ENCODE measurements around the gene SYT15. TPM values are rescaled to one million over a fixed set of nuclear protein-coding genes. Genes with fewer than 3 reads are reported as not detected.
A peak's percentile ranks its signal among the peaks of the same experiment; 100 is the strongest.

Gene SYT15
- total and polyA plus RNA-seq, 10 donors = 0.20 to 8.4 (median 2.4) TPM

DNA sequence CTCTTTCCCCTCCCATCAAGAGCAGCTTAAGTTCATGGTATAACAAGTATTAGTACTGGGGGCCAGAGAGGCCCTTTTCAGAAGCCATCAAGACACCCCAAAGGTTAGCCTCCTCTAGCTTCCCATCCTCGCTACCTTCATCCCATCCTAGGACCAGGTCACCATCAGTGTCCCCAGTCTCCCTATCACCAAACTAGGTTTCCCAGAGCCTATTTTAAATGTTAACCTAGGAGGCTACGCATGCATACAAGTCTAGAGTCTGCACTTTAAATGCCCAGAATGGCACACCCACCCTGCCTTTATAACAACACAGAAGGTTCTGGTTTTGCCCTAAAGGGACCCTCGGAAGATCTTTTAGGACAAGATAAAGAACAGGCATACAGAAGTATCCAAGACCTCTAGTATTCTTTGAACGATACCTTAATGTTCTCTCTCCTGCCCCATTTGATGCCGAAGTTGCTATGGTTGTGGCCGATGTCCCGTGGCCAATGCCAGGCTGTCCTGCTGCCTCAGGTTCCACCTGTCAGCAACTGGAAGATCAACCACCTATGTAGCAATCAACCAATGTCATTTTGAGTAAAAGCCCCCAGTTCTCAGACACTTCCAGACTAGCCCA, 24.7 kb upstream of the SYT15 start:
- TF ChIP-seq, protein P1, sequence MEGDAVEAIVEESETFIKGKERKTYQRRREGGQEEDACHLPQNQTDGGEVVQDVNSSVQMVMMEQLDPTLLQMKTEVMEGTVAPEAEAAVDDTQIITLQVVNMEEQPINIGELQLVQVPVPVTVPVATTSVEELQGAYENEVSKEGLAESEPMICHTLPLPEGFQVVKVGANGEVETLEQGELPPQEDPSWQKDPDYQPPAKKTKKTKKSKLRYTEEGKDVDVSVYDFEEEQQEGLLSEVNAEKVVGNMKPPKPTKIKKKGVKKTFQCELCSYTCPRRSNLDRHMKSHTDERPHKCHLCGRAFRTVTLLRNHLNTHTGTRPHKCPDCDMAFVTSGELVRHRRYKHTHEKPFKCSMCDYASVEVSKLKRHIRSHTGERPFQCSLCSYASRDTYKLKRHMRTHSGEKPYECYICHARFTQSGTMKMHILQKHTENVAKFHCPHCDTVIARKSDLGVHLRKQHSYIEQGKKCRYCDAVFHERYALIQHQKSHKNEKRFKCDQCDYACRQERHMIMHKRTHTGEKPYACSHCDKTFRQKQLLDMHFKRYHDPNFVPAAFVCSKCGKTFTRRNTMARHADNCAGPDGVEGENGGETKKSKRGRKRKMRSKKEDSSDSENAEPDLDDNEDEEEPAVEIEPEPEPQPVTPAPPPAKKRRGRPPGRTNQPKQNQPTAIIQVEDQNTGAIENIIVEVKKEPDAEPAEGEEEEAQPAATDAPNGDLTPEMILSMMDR (IDR thresholded peaks at IDR 0.05 in 8 of 11, conservative IDR thresholded peaks at IDR 0.05 in 3 of 11) = no peak
- no peak for TF ChIP-seq POLR2AphosphoS5 (IDR thresholded peaks at IDR 0.05)
- TF ChIP-seq POLR2A (IDR thresholded peaks at IDR 0.05) = no peak
- Histone ChIP-seq H3K36me3 (no peaks in the 10 kb centered on the region), H3K4me3 (no peak overlapping the region), H3K9me3 (no peaks in the 10 kb centered on the region), H3K27ac (no peak overlapping the region), H3K27me3 (replicated peaks in 1 of 7) (peaks cover 15 to 72% (median 44%) of the 10 kb centered on the region in 7 donors), H3K4me1 (peaks cover 0 to 19% (median 12%) of the 10 kb centered on the region in 6 donors)
- intact Hi-C loops (cut with DNase I; ENCODE audit: low total_unique reads) = no loop called here
- no peak for DNase-seq
- WGBS, 5 donors = 84 to 91% (median 89%) methylated on average over 7 of the region's 7 CpGs

DNA sequence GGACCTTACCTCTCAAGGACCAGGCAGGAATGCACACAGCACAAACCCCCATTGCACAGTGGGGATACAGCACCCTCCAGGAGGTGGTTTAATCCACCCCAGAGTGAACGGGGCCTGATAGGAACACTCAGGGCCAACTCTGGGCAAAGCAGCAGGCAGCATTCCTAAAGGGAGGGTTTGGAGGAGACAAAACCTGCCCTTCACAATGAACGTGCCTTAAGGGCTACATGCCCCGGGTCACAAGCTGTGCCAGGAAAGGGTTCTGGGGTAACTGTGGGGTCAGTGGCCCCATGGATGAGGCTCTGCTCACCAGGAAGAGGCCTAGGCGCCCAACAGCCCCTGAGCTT, 23.6 kb upstream of the SYT15 start:
- 43 to 83% (median 68%) methylated on average over 4 of the region's 4 CpGs for WGBS, 5 donors
- Histone ChIP-seq H3K36me3 (no peaks in the 10 kb centered on the region), H3K27me3 (replicated peaks in 1 of 7) (peaks cover 15 to 78% (median 48%) of the 10 kb centered on the region in 7 donors), H3K27ac (no peak overlapping the region), H3K9me3 (no peaks in the 10 kb centered on the region), H3K4me1 (peaks cover 0 to 19% (median 12%) of the 10 kb centered on the region in 6 donors), H3K4me3 (peak overlapping the region in 1 of 8 donors; percentile 22)
- TF ChIP-seq, protein P1 (IDR thresholded peaks at IDR 0.05 in 8 of 11, conservative IDR thresholded peaks at IDR 0.05 in 3 of 11) = no peak
- TF ChIP-seq POLR2AphosphoS5 (IDR thresholded peaks at IDR 0.05) (no peak), POLR2A (IDR thresholded peaks at IDR 0.05) (no peak)
- intact Hi-C loops (cut with DNase I; ENCODE audit: low total_unique reads) = no loop called here
- no peak for DNase-seq

DNA sequence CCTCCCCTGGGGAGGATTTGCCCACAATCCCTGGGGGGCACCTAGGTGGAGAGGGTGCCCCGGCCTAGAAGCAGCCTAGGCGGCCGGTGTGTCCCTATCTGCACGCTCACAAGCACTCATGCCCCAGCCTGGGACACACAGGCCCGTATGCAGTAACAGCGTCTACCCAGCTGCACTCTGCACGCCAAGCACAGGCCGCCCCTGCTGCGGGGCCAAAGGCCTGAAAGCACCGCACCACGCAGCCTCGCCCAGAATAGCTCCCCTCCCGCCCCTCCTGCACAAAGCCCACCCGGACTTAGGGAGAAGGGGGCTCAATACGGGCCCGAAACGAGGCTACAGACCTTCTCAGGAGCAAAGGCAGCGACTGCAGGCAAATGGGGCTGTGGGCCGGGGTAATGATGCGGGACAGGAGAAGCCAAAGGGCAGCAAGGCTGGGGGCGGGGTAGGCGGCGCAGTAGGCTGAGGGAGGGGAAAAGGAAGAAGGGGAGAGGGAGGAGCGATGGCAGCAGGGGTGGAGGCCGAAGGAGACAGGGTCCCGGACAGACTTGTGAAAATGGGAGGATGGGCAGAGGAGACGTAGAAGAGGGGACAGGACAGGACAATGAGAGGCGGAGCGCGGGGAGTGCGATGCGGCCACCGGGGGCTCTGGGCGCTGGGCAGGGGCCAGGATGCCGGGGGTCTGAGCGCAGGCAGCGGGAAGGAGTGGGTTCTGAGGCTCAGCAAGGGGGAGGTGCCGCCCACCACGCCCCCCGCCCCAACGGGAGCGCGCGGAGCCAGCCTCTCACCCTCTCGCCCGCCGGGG, 23.0 kb upstream of the SYT15 start:
- peak overlapping the region in 7 of 8 donors; percentile 20 to 63 (median 28) for H3K4me3 ChIP-seq
- DNase-seq = peak; percentile 77
- H3K27ac ChIP-seq = no peak overlapping the region
- peaks cover 15 to 82% (median 48%) of the 10 kb centered on the region in 7 donors for H3K27me3 ChIP-seq (replicated peaks in 1 of 7)
- no peaks in the 10 kb centered on the region for H3K9me3 ChIP-seq
- intact Hi-C loops (cut with DNase I; ENCODE audit: low total_unique reads) = no loop called here
- peaks cover 0 to 19% (median 12%) of the 10 kb centered on the region in 6 donors for H3K4me1 ChIP-seq
- H3K36me3 ChIP-seq = no peaks in the 10 kb centered on the region
- WGBS, 5 donors = 25 to 31% (median 28%) methylated on average over 44 to 47 of the region's 47 CpGs
- TF ChIP-seq POLR2AphosphoS5 (IDR thresholded peaks at IDR 0.05) = no peak
- TF ChIP-seq, protein P1 (IDR thresholded peaks at IDR 0.05 in 8 of 11, conservative IDR thresholded peaks at IDR 0.05 in 3 of 11) = no peak
- TF ChIP-seq POLR2A (IDR thresholded peaks at IDR 0.05) = no peak

All from spleen (tissue), 11 donors.